IPS-NIHi11 (cell line): Measurements from ENCODE around the gene CABP1.
"Not testable (repeated sequence)": the region's sequence is repeated elsewhere in the genome, so short reads cannot be mapped to it uniquely, and the experiment has no call there.

Source experiments
- DNase-seq: peaks from one replicate; pipeline ENCODE4 v3.0.0; 2012; ENCODE audit warnings: mixed read lengths, low spot score

CABP1 gene

GRCh38 chr12:120639771-120640721 lies at the start of gene CABP1:
TSS of gene CABP1 (plus strand) at chr12:120640626. CDS start at chr12:120640686, 60 bp downstream.
- DNase-seq: peak; percentile 90

GRCh38 chr12:120590741-120591407 lies 49.6 kb upstream of the CABP1 start:
- no peak for DNase-seq

GRCh38 chr12:120592121-120593049 lies 48.0 kb upstream of the CABP1 start:
- no peak for DNase-seq

- DNase-seq: no peak
Measured at GRCh38 chr12:120596901-120597300, 43.5 kb upstream of the CABP1 start.

GRCh38 chr12:120597861-120598260 lies 42.6 kb upstream of the CABP1 start:
- DNase-seq: no peak

GRCh38 chr12:120598674-120599463 lies 41.6 kb upstream of the CABP1 start:
- peak; percentile 37 for DNase-seq

GRCh38 chr12:120599672-120600552 lies 40.5 kb upstream of the CABP1 start:
- DNase-seq: peak; percentile 61

- not testable (repeated sequence) for DNase-seq
Measured at GRCh38 chr12:120602416-120602815, 38.0 kb upstream of the CABP1 start.

- no peak for DNase-seq
Measured at GRCh38 chr12:120610560-120610959, 29.9 kb upstream of the CABP1 start.

GRCh38 chr12:120611534-120611933 lies 28.9 kb upstream of the CABP1 start:
- DNase-seq: not testable (repeated sequence)

GRCh38 chr12:120614848-120615247 lies 25.6 kb upstream of the CABP1 start:
- no peak for DNase-seq

- DNase-seq: not testable (repeated sequence)
Measured at GRCh38 chr12:120617193-120617592, 23.2 kb upstream of the CABP1 start.

- not testable (repeated sequence) for DNase-seq
Measured at GRCh38 chr12:120617767-120618166, 22.7 kb upstream of the CABP1 start.

- no peak for DNase-seq
Measured at GRCh38 chr12:120618954-120619615, 21.3 kb upstream of the CABP1 start.

- DNase-seq: no peak
Measured at GRCh38 chr12:120620624-120621023, 19.8 kb upstream of the CABP1 start.

- peak; percentile 68 for DNase-seq
Measured at GRCh38 chr12:120625557-120626419, 14.6 kb upstream of the CABP1 start.

GRCh38 chr12:120628919-120629318 lies 11.5 kb upstream of the CABP1 start:
- DNase-seq: peak; percentile 76

- no peak for DNase-seq
Measured at GRCh38 chr12:120630104-120630892, 10.1 kb upstream of the CABP1 start.
